GM19238 (cell line): ENCODE results near the gene PCDHGB4.
A peak's percentile ranks its signal among the peaks of the same experiment; 100 is the strongest.
"Not testable (repeated sequence)": the region's sequence is repeated elsewhere in the genome, so short reads cannot be mapped to it uniquely, and the experiment has no call there.

ENCODE experiments used
- DNase-seq: peaks from one replicate; pipeline ENCODE4 v3.0.0; 2011; ENCODE audit warnings: low spot score; ENCODE audit not compliant: insufficient read length

The PCDHGB4 gene

GRCh38 chr5:141387557-141388311 lies at the start of gene PCDHGB4:
PCDHGB4 (plus strand) TSS chr5:141387698; CDS start chr5:141387885, 187 bp downstream.
- DNase-seq = not testable (repeated sequence)

GRCh38 chr5:141338538-141339306 lies 48.8 kb upstream of the PCDHGB4 start, which contains the start of gene PCDHGA2:
PCDHGA2 (plus strand) TSS chr5:141338760.
- DNase-seq = no peak

GRCh38 chr5:141340781-141341354 lies 46.6 kb upstream of the PCDHGB4 start:
- not testable (repeated sequence) for DNase-seq

- DNase-seq = no peak
Measured at GRCh38 chr5:141342773-141343172, 44.7 kb upstream of the PCDHGB4 start.

- no peak for DNase-seq
Measured at GRCh38 chr5:141343242-141343952, 44.1 kb upstream of the PCDHGB4 start, which contains the start of gene PCDHGA3. PCDHGA3 (plus strand) TSS chr5:141343829; CDS start chr5:141344034, 205 bp downstream.

- DNase-seq = no peak
Measured at GRCh38 chr5:141343953-141344463, 43.5 kb upstream of the PCDHGB4 start.

GRCh38 chr5:141345327-141345726 lies 42.2 kb upstream of the PCDHGB4 start:
- no peak for DNase-seq

GRCh38 chr5:141346017-141346416 lies 41.5 kb upstream of the PCDHGB4 start:
- not testable (repeated sequence) for DNase-seq

GRCh38 chr5:141349917-141350619 lies 37.4 kb upstream of the PCDHGB4 start, which contains the start of gene PCDHGB1:
PCDHGB1 (plus strand) TSS chr5:141350099; CDS start chr5:141350261, 162 bp downstream.
- DNase-seq = peak; percentile 37

GRCh38 chr5:141351591-141351990 lies 35.9 kb upstream of the PCDHGB4 start:
- no peak for DNase-seq

- no peak for DNase-seq
Measured at GRCh38 chr5:141354900-141355469, 32.5 kb upstream of the PCDHGB4 start, which contains the start of gene PCDHGA4. PCDHGA4 (plus strand) TSS chr5:141355021; CDS start chr5:141355108, 87 bp downstream.

- DNase-seq = no peak
Measured at GRCh38 chr5:141355641-141356040, 31.9 kb upstream of the PCDHGB4 start.

- no peak for DNase-seq
Measured at GRCh38 chr5:141356133-141356532, 31.4 kb upstream of the PCDHGB4 start.

GRCh38 chr5:141356950-141357349 lies 30.5 kb upstream of the PCDHGB4 start:
- no peak for DNase-seq

GRCh38 chr5:141359790-141360426 lies 27.6 kb upstream of the PCDHGB4 start, which contains the start of gene PCDHGB2:
PCDHGB2 (plus strand) TSS chr5:141359994; CDS start chr5:141360136, 142 bp downstream.
- no peak for DNase-seq

- no peak for DNase-seq
Measured at GRCh38 chr5:141360685-141361084, 26.8 kb upstream of the PCDHGB4 start.

GRCh38 chr5:141362719-141363118 lies 24.8 kb upstream of the PCDHGB4 start:
- no peak for DNase-seq

- DNase-seq = no peak
Measured at GRCh38 chr5:141363952-141364660, 23.4 kb upstream of the PCDHGB4 start, which contains the start of gene PCDHGA5. PCDHGA5 (plus strand) TSS chr5:141364162; CDS start chr5:141364331, 169 bp downstream.
